ENCODE data around the gene JUN. TPM values are rescaled to one million over a fixed set of nuclear protein-coding genes. Genes with fewer than 3 reads are reported as not detected.

Gene JUN
- total RNA-seq, 1 donor from 2014 or later, result 134 TPM

DNA sequence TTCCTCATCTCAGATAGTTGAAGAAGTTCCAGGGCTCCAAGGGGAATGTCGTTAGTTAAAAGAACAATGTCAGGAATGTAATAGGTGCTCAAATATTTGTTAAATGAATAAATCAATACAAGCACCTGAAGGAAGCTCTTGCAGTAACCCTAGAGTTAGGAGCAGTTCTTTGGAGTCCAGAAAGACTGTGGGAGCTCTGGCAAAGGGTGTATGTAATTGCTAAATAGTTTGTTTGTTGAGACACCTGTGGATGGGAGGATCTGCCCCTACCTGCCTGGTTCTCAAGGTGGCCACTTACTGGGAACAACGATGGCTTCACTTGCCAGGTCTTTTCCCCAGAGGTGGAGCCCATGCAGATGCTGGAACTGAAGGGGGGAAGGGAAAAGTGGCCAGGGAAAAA, 27.5 kb upstream of the JUN start:
- Mint-ChIP-seq H3K36me3 (ENCODE audit: unreplicated experiment) (no peaks in the 10 kb centered on the region), H3K27me3 (ENCODE audit: unreplicated experiment) (no peaks in the 10 kb centered on the region), H3K4me3 (ENCODE audit: unreplicated experiment) (no peak overlapping the region), H3K27ac (ENCODE audit: unreplicated experiment) (no peak overlapping the region), H3K4me1 (ENCODE audit: unreplicated experiment) (peaks cover 33% of the 10 kb centered on the region), H3K9me3 (ENCODE audit: unreplicated experiment) (no peaks in the 10 kb centered on the region)
- DNase-seq (ENCODE audit: extremely low spot score, unreplicated experiment), result no peak
- TF ChIP-seq, protein P1, sequence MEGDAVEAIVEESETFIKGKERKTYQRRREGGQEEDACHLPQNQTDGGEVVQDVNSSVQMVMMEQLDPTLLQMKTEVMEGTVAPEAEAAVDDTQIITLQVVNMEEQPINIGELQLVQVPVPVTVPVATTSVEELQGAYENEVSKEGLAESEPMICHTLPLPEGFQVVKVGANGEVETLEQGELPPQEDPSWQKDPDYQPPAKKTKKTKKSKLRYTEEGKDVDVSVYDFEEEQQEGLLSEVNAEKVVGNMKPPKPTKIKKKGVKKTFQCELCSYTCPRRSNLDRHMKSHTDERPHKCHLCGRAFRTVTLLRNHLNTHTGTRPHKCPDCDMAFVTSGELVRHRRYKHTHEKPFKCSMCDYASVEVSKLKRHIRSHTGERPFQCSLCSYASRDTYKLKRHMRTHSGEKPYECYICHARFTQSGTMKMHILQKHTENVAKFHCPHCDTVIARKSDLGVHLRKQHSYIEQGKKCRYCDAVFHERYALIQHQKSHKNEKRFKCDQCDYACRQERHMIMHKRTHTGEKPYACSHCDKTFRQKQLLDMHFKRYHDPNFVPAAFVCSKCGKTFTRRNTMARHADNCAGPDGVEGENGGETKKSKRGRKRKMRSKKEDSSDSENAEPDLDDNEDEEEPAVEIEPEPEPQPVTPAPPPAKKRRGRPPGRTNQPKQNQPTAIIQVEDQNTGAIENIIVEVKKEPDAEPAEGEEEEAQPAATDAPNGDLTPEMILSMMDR (IDR thresholded peaks at IDR 0.05), result no peak

DNA sequence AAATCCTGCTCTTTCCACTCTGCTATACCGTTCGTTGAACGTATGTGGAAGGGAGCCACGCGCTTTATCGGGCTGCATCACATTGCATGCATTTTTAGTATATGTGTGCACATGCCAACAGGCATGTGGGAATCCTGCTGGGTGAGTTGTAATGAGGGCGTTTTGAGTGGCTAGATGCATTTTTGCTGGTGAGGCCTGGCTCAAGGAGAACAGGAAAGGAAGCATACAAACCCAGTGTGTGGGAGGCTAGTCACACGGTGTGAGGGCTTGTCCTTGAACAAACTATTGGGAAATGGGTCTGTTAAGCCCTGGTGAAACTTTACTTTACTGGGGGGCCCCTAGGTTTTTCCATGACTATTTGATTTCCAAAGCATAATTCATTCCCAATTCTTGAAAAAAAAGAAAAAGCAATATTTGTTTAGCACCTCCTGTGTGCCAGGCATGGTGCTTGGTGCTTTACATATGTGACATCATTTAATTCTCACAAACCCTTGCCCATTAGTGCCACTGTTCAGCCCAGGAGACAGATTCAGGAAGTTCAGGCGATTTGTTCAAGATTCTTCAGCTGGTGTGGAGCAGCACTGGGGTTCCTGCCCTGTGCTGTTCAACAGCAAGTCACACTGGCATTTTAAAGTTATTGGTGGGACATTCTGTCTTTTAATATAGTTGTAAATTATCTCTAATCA, 25.6 kb upstream of the JUN start:
- no peak overlapping the region for H3K27ac Mint-ChIP-seq (ENCODE audit: unreplicated experiment)
- TF ChIP-seq, protein P1 (IDR thresholded peaks at IDR 0.05), result no peak
- H3K4me1 Mint-ChIP-seq (ENCODE audit: unreplicated experiment), result peaks cover 17% of the 10 kb centered on the region
- no peaks in the 10 kb centered on the region for H3K36me3 Mint-ChIP-seq (ENCODE audit: unreplicated experiment)
- DNase-seq (ENCODE audit: extremely low spot score, unreplicated experiment), result no peak
- H3K27me3 Mint-ChIP-seq (ENCODE audit: unreplicated experiment), result no peaks in the 10 kb centered on the region
- no peak overlapping the region for H3K4me3 Mint-ChIP-seq (ENCODE audit: unreplicated experiment)
- H3K9me3 Mint-ChIP-seq (ENCODE audit: unreplicated experiment), result no peaks in the 10 kb centered on the region

DNA sequence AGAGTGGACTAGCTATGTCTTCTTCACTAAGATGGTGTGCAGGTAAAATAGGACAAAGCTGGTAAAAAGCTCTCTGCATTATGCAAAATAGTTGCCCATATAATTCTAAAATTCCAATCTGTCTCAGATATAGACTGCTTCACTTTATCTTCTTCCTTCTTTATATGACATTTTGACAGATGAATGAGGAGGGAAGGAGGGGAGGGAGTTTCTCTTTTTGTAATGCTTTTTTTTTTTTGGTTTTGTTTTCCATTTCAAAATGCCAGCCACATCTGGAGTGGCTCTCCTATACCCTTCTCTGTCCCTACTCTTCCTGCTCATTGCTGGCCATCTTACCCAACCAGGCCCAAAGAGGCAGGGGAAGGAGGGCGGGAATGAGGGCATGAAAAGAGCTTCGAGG, 24.2 kb upstream of the JUN start:
- no peak overlapping the region for H3K27ac Mint-ChIP-seq (ENCODE audit: unreplicated experiment)
- no peaks in the 10 kb centered on the region for H3K9me3 Mint-ChIP-seq (ENCODE audit: unreplicated experiment)
- no peak for DNase-seq (ENCODE audit: extremely low spot score, unreplicated experiment)
- no peaks in the 10 kb centered on the region for H3K27me3 Mint-ChIP-seq (ENCODE audit: unreplicated experiment)
- H3K4me1 Mint-ChIP-seq (ENCODE audit: unreplicated experiment), result peaks cover 9% of the 10 kb centered on the region
- TF ChIP-seq, protein P1 (IDR thresholded peaks at IDR 0.05), result no peak
- H3K4me3 Mint-ChIP-seq (ENCODE audit: unreplicated experiment), result no peak overlapping the region
- H3K36me3 Mint-ChIP-seq (ENCODE audit: unreplicated experiment), result no peaks in the 10 kb centered on the region

DNA sequence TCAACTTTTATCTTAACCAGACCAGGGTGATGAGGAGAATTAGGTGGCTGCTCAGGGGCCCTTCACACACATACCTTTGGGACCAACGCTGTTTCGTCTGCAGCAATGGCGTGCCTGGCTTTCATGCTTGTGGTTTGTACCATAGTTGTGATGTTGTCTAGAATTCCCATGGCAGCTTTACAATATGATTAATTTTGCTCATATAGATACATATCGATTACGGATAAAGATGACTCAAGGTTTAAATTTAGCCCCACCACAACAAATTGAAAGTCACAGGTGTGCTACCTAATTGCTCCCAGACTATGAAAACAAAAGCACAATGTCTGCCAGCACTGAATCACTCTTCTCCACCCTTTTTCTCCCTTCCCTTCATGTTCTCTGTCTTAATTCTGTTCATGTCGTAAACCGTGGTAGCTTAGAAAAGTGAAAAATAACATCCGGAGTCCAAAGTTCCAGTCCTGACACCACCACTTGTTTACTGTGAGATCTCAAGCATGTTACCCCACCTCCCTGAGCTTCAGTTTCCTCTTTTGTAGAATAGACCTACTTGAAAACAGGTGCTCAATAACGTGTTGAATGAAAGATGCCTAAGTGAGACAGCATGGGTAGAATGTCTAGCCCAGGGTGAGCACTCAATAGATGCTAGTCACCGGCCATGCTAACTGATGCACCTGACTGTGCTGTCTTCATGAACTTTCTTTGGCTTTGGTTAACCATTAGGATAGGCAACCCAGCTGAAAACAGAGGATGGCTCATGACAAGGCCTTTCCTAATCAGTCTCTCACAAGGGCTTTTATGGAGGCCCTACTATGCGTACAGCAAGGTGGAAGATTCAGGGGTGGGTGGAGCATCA, 22.1 kb upstream of the JUN start:
- Mint-ChIP-seq H3K36me3 (ENCODE audit: unreplicated experiment) (no peaks in the 10 kb centered on the region), H3K4me1 (ENCODE audit: unreplicated experiment) (peaks cover 9% of the 10 kb centered on the region), H3K27me3 (ENCODE audit: unreplicated experiment) (no peaks in the 10 kb centered on the region), H3K27ac (ENCODE audit: unreplicated experiment) (no peak overlapping the region), H3K4me3 (ENCODE audit: unreplicated experiment) (no peak overlapping the region), H3K9me3 (ENCODE audit: unreplicated experiment) (no peaks in the 10 kb centered on the region)
- DNase-seq (ENCODE audit: extremely low spot score, unreplicated experiment), result no peak
- TF ChIP-seq, protein P1 (IDR thresholded peaks at IDR 0.05), result no peak

DNA sequence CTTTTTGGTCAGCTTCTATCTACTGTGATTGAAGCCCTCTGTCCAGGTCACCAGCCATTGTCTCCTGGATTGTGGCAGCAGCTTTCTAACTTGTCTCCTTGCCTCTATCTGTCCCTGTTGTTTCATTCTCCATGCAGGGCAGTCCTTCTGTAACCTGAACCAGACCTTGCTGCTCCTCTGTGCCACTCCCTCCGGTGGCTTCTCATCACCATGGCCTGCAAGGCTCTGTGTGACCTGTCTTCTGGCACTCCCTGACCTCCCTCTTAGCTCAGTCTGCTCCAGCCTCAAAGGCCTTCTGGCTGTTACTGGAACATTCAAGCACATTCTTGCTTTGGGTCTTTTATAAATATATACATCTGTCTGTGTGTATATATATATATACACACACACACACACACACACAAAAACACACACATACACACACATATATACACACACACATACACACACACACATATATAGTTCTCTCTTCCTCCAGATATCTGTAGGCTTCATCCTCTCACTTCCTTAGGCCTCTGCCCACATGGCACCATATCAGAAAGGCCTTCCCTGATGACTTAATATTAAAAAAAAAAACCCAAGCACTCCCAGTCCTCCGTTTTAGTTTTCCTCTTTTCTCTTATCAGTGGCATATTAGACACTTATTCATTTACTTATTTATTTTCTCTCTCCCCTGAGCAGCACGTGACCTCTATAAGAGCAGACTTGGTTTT, 21.2 kb upstream of the JUN start:
- Mint-ChIP-seq H3K4me1 (ENCODE audit: unreplicated experiment) (peaks cover 10% of the 10 kb centered on the region), H3K27me3 (ENCODE audit: unreplicated experiment) (no peaks in the 10 kb centered on the region), H3K27ac (ENCODE audit: unreplicated experiment) (no peak overlapping the region), H3K36me3 (ENCODE audit: unreplicated experiment) (no peaks in the 10 kb centered on the region), H3K9me3 (ENCODE audit: unreplicated experiment) (no peaks in the 10 kb centered on the region), H3K4me3 (ENCODE audit: unreplicated experiment) (no peak overlapping the region)
- DNase-seq (ENCODE audit: extremely low spot score, unreplicated experiment), result no peak
- TF ChIP-seq, protein P1 (IDR thresholded peaks at IDR 0.05), result no peak
